ENCODE results near the gene STEAP1B. TPM values are rescaled to one million over a fixed set of nuclear protein-coding genes. Genes with fewer than 3 reads are reported as not detected.
"Not testable (repeated sequence)": the region's sequence is repeated elsewhere in the genome, so short reads cannot be mapped to it uniquely, and the experiment has no call there.

The STEAP1B gene
- polyA plus RNA-seq, 3 donors: 0.16 TPM; not detected in 2

DNA sequence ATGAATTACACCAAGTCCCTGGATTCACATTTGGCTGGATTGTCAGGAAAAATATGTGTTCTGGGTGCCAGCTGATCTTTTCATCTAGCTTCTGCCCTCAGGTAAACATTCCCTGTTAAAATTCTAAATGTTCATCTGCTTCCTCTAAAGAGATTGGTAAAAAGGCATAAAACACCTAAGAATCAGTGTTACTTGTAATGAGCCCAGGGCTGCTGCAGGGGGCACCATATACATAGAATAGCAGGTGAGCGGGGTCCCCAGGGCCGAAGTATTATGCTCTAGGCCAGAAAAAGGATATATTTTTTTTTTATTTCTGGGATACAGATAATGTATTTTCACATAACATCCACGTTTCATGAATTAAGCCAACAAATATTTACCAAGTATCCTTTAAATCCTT is 4.5 kb upstream of the STEAP1B start:
- H2AFZ ChIP-seq (ENCODE audit: insufficient read depth, low read depth, low read length, poor library complexity, severe bottlenecking); H3K9me3 ChIP-seq (replicated peaks in 1 of 2; ENCODE audit: control insufficient read depth in 1 of 2, insufficient read depth in 1 of 2, low read length in 2 of 2); intact Hi-C loops (cut with micrococcal nuclease); H3K27me3 ChIP-seq (ENCODE audit: control insufficient read depth in 2 of 2, insufficient read depth in 2 of 2, low read length in 2 of 2); H3K4me3 Mint-ChIP-seq; H3K36me3 Mint-ChIP-seq; H4K20me1 ChIP-seq (ENCODE audit: insufficient read depth, low read length); H3K4me3 ChIP-seq (replicated peaks in 1 of 3; ENCODE audit: low read depth in 2 of 3, low read length in 3 of 3); H3K9me3 Mint-ChIP-seq; DNase-seq; H3K27ac Mint-ChIP-seq; H3K4me1 ChIP-seq (ENCODE audit: control insufficient read depth in 1 of 2, insufficient read depth in 2 of 2, low read length in 2 of 2); H3K79me2 ChIP-seq (ENCODE audit: insufficient read depth, low read length); H3K36me3 ChIP-seq (replicated peaks in 1 of 2; ENCODE audit: control insufficient read depth in 1 of 2, insufficient read depth in 2 of 2, low read length in 2 of 2); H3K27ac ChIP-seq (ENCODE audit: low read depth in 1 of 2, low read length in 2 of 2); H3K9ac ChIP-seq (ENCODE audit: insufficient read depth, low read length, poor library complexity, severe bottlenecking); H3K4me1 Mint-ChIP-seq; H3K4me2 ChIP-seq (replicated peaks; ENCODE audit: extremely low read depth, low read length, poor library complexity, severe bottlenecking): not testable (repeated sequence)
- WGBS (ENCODE audit: insufficient coverage): no CpG with 5 or more reads among the region's 3 CpGs
- peaks cover 10 to 17% (median 13%) of the 10 kb centered on the region in 3 donors for H3K27me3 Mint-ChIP-seq (ENCODE audit: low read depth in 3 of 3)
- TF ChIP-seq, protein P1, sequence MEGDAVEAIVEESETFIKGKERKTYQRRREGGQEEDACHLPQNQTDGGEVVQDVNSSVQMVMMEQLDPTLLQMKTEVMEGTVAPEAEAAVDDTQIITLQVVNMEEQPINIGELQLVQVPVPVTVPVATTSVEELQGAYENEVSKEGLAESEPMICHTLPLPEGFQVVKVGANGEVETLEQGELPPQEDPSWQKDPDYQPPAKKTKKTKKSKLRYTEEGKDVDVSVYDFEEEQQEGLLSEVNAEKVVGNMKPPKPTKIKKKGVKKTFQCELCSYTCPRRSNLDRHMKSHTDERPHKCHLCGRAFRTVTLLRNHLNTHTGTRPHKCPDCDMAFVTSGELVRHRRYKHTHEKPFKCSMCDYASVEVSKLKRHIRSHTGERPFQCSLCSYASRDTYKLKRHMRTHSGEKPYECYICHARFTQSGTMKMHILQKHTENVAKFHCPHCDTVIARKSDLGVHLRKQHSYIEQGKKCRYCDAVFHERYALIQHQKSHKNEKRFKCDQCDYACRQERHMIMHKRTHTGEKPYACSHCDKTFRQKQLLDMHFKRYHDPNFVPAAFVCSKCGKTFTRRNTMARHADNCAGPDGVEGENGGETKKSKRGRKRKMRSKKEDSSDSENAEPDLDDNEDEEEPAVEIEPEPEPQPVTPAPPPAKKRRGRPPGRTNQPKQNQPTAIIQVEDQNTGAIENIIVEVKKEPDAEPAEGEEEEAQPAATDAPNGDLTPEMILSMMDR (IDR thresholded peaks at IDR 0.05): peak; percentile 24

DNA sequence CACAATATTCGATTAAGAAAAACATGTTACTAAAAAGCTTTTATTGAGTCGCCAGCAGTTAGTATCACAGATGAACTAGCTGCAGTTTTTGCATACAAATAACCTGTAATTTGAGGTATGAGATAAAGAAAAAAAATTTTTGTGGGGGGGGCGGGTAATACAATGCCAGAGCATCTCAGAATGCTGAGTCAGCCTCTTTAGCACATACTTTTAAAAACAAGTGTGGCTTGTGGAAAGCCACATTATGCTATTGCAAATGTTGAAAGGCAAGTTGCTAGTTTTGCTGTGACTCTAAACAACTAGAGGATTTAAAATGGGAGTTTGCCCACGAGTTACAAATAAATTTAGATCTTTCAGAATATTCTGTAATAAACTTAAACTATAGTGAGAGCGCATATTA is 2.1 kb upstream of the STEAP1B start:
- H3K27me3 ChIP-seq (ENCODE audit: control insufficient read depth in 2 of 2, insufficient read depth in 2 of 2, low read length in 2 of 2): peaks cover 0 to 16% of the 10 kb centered on the region in 2 donors
- no CpG with 5 or more reads among the region's 5 CpGs for WGBS (ENCODE audit: insufficient coverage)
- H3K27ac ChIP-seq (ENCODE audit: low read depth in 1 of 2, low read length in 2 of 2); H2AFZ ChIP-seq (ENCODE audit: insufficient read depth, low read depth, low read length, poor library complexity, severe bottlenecking); H3K4me1 ChIP-seq (ENCODE audit: control insufficient read depth in 1 of 2, insufficient read depth in 2 of 2, low read length in 2 of 2); DNase-seq; H3K9me3 ChIP-seq (replicated peaks in 1 of 2; ENCODE audit: control insufficient read depth in 1 of 2, insufficient read depth in 1 of 2, low read length in 2 of 2); H3K79me2 ChIP-seq (ENCODE audit: insufficient read depth, low read length); H3K9ac ChIP-seq (ENCODE audit: insufficient read depth, low read length, poor library complexity, severe bottlenecking); H3K27ac Mint-ChIP-seq; H3K4me1 Mint-ChIP-seq; H3K9me3 Mint-ChIP-seq; H3K4me3 ChIP-seq (replicated peaks in 1 of 3; ENCODE audit: low read depth in 2 of 3, low read length in 3 of 3); H3K36me3 Mint-ChIP-seq; H3K4me2 ChIP-seq (replicated peaks; ENCODE audit: extremely low read depth, low read length, poor library complexity, severe bottlenecking); H4K20me1 ChIP-seq (ENCODE audit: insufficient read depth, low read length); intact Hi-C loops (cut with micrococcal nuclease); H3K36me3 ChIP-seq (replicated peaks in 1 of 2; ENCODE audit: control insufficient read depth in 1 of 2, insufficient read depth in 2 of 2, low read length in 2 of 2): not testable (repeated sequence)
- Mint-ChIP-seq H3K27me3 (ENCODE audit: low read depth in 3 of 3) (peaks cover 22 to 34% (median 23%) of the 10 kb centered on the region in 3 donors), H3K4me3 (peak overlapping the region in 1 of 2 donors; percentile 26)
